GM18511 (cell line): ENCODE results near the gene SYNE1.
"Not testable (repeated sequence)": the region's sequence is repeated elsewhere in the genome, so short reads cannot be mapped to it uniquely, and the experiment has no call there.

Source experiments
- ATAC-seq: cut with Tn5 transposase; IDR thresholded peaks from one replicate; pipeline ENCODE4 v1.9.1; 2021; ENCODE audit warnings: mild to moderate bottlenecking, moderate library complexity; ENCODE audit not compliant: unreplicated experiment

Gene SYNE1

GRCh38 chr6:152164957-152165356, 472.2 kb downstream of the SYNE1 start:
- no peak for ATAC-seq

- ATAC-seq, result peak; percentile 58
Observed at GRCh38 chr6:152161501-152161900, 475.7 kb downstream of the SYNE1 start.

- peak; percentile 93 for ATAC-seq
Observed at GRCh38 chr6:152160346-152160745, 476.8 kb downstream of the SYNE1 start.

- ATAC-seq, result no peak
Observed at GRCh38 chr6:152155792-152156191, 481.4 kb downstream of the SYNE1 start.

GRCh38 chr6:152154559-152155356, 482.4 kb downstream of the SYNE1 start:
- ATAC-seq, result no peak

- no peak for ATAC-seq
Observed at GRCh38 chr6:152151920-152152319, 485.2 kb downstream of the SYNE1 start.

GRCh38 chr6:152150196-152150595, 487.0 kb downstream of the SYNE1 start:
- no peak for ATAC-seq

GRCh38 chr6:152148412-152148811, 488.8 kb downstream of the SYNE1 start:
- ATAC-seq, result no peak

GRCh38 chr6:152147269-152147668, 489.9 kb downstream of the SYNE1 start:
- no peak for ATAC-seq

- no peak for ATAC-seq
Observed at GRCh38 chr6:152146385-152146784, 490.8 kb downstream of the SYNE1 start.

GRCh38 chr6:152143359-152143758, 493.8 kb downstream of the SYNE1 start:
- ATAC-seq, result no peak

GRCh38 chr6:152142105-152142504, 495.1 kb downstream of the SYNE1 start:
- no peak for ATAC-seq

- ATAC-seq, result not testable (repeated sequence)
Observed at GRCh38 chr6:152138344-152138743, 498.8 kb downstream of the SYNE1 start.

- ATAC-seq, result no peak
Observed at GRCh38 chr6:152136449-152136825, 500.7 kb downstream of the SYNE1 start.

GRCh38 chr6:152135755-152136448, 501.3 kb downstream of the SYNE1 start:
- no peak for ATAC-seq

- ATAC-seq, result no peak
Observed at GRCh38 chr6:152130441-152130840, 506.7 kb downstream of the SYNE1 start.

- ATAC-seq, result no peak
Observed at GRCh38 chr6:152129691-152130151, 507.4 kb downstream of the SYNE1 start.

GRCh38 chr6:152127432-152128165, 509.6 kb downstream of the SYNE1 start:
- ATAC-seq, result no peak

- ATAC-seq, result peak; percentile 80
Observed at GRCh38 chr6:152124429-152125074, 512.6 kb downstream of the SYNE1 start.

GRCh38 chr6:152123076-152123475, 514.1 kb downstream of the SYNE1 start:
- ATAC-seq, result no peak

GRCh38 chr6:152122434-152122833, 514.7 kb downstream of the SYNE1 start:
- ATAC-seq, result no peak
